ENCODE data around the gene BCL2L15.

DNA sequence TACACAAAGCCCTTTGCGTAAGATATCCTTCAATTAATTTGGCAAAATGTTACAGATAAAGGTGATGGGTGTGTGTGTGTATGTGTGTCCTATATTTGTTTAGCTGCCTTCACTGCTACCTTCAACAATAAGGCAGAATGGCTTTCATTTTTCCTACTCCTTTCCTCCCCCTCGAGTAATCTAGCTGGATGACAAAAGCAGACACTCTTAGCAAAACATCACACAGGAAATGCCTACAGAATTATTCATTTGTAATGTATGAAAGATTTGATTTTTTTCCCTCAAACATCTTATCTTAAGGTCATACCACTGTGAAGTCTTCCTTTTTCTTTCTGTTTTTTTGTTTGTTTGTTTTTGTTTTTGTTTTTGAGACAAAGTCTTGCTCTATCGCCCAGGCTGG is 26.5 kb downstream of the BCL2L15 start:
- TF ChIP-seq POLR2A (IDR thresholded peaks at IDR 0.05; ENCODE audit: low read depth, low read length): no peak
- no peak for TF ChIP-seq POLR2AphosphoS5 (IDR thresholded peaks at IDR 0.05; ENCODE audit: low read depth, low read length)
- no peak for TF ChIP-seq TAF1 (IDR thresholded peaks at IDR 0.05; ENCODE audit: borderline replicate concordance, low read depth, low read length)
